ENCODE data around the gene ZNF236. TPM values are rescaled to one million over a fixed set of nuclear protein-coding genes. Genes with fewer than 3 reads are reported as not detected.

ZNF236 gene
- total RNA-seq, 1 donor from 2014 or later: 9.9 TPM

DNA sequence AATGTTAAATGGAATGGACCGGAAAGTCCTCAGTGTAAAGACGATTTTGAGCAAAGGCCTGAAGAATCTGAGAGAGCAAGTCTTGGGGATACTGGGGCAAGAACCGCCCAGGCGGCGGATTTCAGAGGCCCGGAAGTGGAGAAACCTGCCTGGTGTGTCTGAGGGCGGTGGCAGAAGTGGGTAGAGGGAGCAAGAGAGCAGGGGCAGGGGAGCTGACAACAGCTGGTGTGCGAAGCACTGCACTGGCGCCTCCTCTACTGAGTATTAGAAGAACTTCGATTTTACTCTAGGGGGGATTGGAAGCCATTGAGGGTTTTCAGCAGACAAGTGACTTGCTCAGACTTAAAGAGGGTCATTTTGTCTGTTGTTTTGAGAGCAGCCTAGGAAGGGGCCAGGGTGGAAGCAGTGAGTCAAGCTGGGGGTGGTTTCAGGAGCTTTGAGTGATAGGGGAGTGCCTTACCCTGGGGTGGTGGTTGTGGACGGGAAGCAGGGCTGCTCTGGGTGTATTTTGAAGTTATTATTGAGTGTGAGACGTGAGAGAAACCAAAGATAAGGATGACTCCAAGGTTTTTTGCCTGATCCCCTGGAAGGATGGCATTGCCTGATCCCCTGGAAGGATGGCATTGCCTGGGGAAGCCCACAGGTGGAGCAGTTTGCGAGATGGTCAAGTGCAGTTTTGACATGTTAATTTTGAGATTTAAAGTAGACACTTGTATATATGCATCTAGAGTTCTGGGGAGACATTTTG is 52.5 kb downstream of the ZNF236 start:
- TF ChIP-seq, protein P1, sequence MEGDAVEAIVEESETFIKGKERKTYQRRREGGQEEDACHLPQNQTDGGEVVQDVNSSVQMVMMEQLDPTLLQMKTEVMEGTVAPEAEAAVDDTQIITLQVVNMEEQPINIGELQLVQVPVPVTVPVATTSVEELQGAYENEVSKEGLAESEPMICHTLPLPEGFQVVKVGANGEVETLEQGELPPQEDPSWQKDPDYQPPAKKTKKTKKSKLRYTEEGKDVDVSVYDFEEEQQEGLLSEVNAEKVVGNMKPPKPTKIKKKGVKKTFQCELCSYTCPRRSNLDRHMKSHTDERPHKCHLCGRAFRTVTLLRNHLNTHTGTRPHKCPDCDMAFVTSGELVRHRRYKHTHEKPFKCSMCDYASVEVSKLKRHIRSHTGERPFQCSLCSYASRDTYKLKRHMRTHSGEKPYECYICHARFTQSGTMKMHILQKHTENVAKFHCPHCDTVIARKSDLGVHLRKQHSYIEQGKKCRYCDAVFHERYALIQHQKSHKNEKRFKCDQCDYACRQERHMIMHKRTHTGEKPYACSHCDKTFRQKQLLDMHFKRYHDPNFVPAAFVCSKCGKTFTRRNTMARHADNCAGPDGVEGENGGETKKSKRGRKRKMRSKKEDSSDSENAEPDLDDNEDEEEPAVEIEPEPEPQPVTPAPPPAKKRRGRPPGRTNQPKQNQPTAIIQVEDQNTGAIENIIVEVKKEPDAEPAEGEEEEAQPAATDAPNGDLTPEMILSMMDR (conservative IDR thresholded peaks at IDR 0.05; ENCODE audit: low read depth, low read length): no peak
- DNase-seq (ENCODE audit: low read depth): no peak
- no peak overlapping the region for H3K4me3 ChIP-seq (ENCODE audit: low read depth, low read length)

DNA sequence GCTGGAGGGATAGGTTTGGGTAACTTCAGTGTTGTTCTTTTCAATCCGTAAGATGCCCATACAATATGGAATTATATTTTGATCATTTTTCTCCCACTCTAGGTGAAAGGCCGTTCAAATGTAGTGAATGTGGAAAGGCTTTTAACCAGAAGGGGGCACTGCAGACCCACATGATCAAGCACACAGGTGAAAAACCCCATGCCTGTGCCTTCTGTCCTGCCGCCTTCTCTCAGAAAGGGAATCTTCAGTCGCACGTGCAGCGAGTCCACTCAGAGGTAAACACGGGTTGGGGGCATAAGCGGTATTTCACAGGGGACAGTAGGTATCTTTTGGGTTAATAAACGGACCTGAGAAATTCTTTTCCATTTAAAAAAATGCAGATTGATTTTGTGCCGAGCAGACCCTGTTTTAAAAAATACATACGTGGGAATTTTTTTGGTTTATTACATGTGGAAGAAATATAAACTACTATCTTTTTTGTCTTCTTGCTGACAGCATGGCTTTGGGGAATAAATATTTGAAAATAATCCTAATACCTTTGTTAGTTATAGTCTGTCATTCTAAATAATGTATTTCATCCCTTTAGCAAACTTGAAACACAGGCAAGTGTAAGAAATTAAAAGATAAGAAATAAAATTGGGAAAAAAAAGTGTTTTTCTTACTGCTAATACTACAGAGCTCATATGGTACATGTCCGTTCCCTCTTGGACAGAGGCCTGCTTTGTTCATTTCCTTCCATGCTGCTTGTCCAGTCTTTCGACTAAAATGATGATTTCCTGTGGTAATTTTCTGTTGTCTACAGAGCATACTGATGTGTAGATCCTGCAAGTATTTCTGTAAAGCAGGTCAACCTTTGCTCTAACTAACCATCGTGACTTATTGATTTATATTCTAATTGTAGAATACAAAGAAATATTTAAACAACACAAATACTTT is 53.3 kb downstream of the ZNF236 start:
- TF ChIP-seq, protein P1 (conservative IDR thresholded peaks at IDR 0.05; ENCODE audit: low read depth, low read length): peak; percentile 70
- no peak for DNase-seq (ENCODE audit: low read depth)

DNA sequence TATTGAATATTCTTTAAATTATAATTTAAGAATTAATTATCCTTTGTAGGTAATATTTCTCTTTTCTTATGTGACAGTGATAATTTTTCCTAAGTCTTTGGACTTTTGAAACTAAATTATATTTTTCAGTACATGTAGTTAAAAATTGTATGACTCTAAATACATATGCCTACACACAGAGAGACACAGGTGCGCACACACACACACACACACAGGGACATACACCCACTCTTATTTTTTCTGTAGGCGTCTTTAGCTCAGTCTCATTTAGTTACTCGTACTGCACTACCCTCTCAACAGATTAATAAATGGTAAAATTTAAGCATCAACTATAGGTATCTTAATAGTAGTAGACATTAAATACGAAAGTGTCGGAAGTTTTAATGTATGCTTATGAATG is 56.1 kb downstream of the ZNF236 start:
- TF ChIP-seq, protein P1 (conservative IDR thresholded peaks at IDR 0.05; ENCODE audit: low read depth, low read length): no peak
- H3K4me3 ChIP-seq (ENCODE audit: low read depth, low read length): no peak overlapping the region
- DNase-seq (ENCODE audit: low read depth): no peak

More for the DNA sequence above, 53.3 kb downstream of the ZNF236 start:
- no peak overlapping the region for H3K4me3 ChIP-seq (ENCODE audit: low read depth, low read length)

DNA sequence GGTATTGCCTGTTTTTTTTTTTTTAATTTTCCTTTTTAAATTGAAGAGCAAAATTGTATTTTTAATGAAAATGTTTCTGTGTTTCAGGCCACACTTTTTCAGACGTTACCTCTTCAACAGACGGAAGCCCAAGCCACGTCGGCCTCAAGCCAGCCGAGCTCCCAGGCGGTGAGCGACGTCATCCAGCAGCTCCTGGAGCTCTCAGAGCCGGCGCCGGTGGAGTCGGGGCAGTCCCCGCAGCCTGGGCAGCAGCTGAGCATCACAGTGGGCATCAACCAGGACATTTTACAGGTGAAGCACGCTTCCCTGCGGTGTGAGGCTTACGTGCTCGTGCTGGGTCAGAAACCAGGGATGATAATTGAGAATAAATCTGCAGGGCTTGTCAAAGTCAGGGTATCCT is 57.7 kb downstream of the ZNF236 start:
- TF ChIP-seq, protein P1 (conservative IDR thresholded peaks at IDR 0.05; ENCODE audit: low read depth, low read length): no peak
- no peak overlapping the region for H3K4me3 ChIP-seq (ENCODE audit: low read depth, low read length)
- no peak for DNase-seq (ENCODE audit: low read depth)

DNA sequence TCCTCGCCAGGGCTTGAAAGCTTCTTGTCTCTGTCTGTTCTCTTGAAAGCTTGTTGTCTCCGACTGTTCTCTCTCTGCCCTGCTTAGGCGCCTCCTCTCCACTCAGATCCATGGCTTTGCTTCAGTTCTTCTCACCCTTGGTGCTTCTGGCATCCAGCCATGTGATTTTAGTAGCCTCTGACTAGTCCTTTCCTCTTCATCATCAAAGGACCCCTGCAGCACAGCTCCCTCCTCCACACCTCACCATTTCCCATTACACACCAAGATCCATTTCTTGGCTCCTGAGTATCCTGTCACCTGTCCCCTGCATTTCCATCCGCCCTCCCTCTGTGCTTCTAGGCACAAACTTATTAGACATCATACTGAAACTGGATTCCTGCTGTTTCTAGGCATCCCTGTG is 59.4 kb downstream of the ZNF236 start:
- H3K4me3 ChIP-seq (ENCODE audit: low read depth, low read length): no peak overlapping the region
- TF ChIP-seq, protein P1 (conservative IDR thresholded peaks at IDR 0.05; ENCODE audit: low read depth, low read length): no peak
- no peak for DNase-seq (ENCODE audit: low read depth)

DNA sequence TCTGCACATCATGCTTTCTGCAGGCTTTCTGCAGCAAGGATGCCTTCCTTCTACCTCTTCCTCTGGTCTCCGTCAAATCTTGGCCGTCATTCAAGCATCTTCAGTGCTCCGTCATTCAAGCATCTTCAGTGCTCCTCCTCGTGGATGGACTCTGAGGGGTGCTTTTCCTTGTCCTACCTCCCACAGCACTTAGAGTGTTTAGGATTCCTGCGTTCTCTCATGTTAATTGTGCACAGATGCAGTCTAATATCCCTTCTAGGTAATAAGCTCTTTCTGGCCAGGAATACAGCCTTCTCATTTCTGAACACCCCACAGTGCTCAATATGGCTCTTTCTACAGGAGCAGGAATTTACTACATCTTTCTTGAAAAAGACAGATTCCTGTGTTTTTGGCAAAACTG is 59.8 kb downstream of the ZNF236 start:
- no peak overlapping the region for H3K4me3 ChIP-seq (ENCODE audit: low read depth, low read length)
- TF ChIP-seq, protein P1 (conservative IDR thresholded peaks at IDR 0.05; ENCODE audit: low read depth, low read length): no peak
- no peak for DNase-seq (ENCODE audit: low read depth)

Data from epithelial cell of proximal tubule (primary cell).